GM19099 (cell line): ENCODE data around the gene PANX2.

Source experiments
- POLR2A ChIP-seq: IDR thresholded peaks from 3 replicates; pipeline ENCODE4 v1.6.1; 2011; ENCODE audit warnings: low read depth; ENCODE audit not compliant: insufficient read length; ENCODE audit errors: extremely low read depth

PANX2 gene

GRCh38 chr22:50185375-50186087 is 15.0 kb downstream of the PANX2 start, which contains the start of gene TRABD:
TRABD (plus strand) TSS chr22:50185913; CDS start chr22:50193061, 7,148 bp downstream.
- peak; percentile 59 for TF ChIP-seq POLR2A

- TF ChIP-seq POLR2A, result no peak
These were observed 15.7 kb downstream of the PANX2 start for GRCh38 chr22:50186181-50186714.

GRCh38 chr22:50186761-50187523 is 16.4 kb downstream of the PANX2 start:
- TF ChIP-seq POLR2A, result no peak

- no peak for TF ChIP-seq POLR2A
These were observed 17.8 kb downstream of the PANX2 start for GRCh38 chr22:50188356-50188755.

GRCh38 chr22:50189184-50189848 is 18.8 kb downstream of the PANX2 start:
- TF ChIP-seq POLR2A, result no peak

GRCh38 chr22:50189849-50190181 is 19.3 kb downstream of the PANX2 start:
- no peak for TF ChIP-seq POLR2A

GRCh38 chr22:50190182-50190940 is 19.8 kb downstream of the PANX2 start:
- peak; percentile 84 for TF ChIP-seq POLR2A

- TF ChIP-seq POLR2A, result peak; percentile 40
These were observed 20.6 kb downstream of the PANX2 start for GRCh38 chr22:50190941-50191741.

- TF ChIP-seq POLR2A, result no peak
These were observed 22.1 kb downstream of the PANX2 start for GRCh38 chr22:50192436-50193204.

GRCh38 chr22:50193621-50194020 is 23.1 kb downstream of the PANX2 start:
- no peak for TF ChIP-seq POLR2A

GRCh38 chr22:50194037-50194805 is 23.7 kb downstream of the PANX2 start:
- peak; percentile 13 for TF ChIP-seq POLR2A

- TF ChIP-seq POLR2A, result no peak
These were observed 25.7 kb downstream of the PANX2 start for GRCh38 chr22:50196256-50196655.
